Right forelimb (tissue), 1 donor: ENCODE data around the gene SOX15.

Experiments
- DNase-seq: peaks from one replicate; pipeline ENCODE4 v3.0.0-alpha.2; 2018

SOX15 gene

DNA sequence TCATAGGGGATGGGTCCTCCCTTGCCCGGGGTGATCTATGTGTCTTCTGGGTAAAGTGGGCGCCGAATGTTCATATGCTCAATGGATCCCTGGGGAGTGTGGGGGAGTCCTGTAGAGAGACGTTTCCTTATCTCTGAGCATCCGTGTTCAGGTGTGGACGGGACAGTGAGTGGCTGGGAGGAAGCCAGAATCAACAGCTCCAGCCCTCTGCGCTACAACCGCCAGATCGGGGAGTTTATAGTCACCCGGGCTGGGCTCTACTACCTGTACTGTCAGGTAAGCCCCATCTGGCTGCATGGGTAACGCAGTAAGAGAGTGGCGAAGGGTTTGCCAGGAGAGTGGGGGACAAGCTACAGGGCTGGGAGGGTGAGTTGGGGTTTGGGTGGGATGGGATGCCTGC is 33.3 kb downstream of the SOX15 start:
- no peak for DNase-seq

DNA sequence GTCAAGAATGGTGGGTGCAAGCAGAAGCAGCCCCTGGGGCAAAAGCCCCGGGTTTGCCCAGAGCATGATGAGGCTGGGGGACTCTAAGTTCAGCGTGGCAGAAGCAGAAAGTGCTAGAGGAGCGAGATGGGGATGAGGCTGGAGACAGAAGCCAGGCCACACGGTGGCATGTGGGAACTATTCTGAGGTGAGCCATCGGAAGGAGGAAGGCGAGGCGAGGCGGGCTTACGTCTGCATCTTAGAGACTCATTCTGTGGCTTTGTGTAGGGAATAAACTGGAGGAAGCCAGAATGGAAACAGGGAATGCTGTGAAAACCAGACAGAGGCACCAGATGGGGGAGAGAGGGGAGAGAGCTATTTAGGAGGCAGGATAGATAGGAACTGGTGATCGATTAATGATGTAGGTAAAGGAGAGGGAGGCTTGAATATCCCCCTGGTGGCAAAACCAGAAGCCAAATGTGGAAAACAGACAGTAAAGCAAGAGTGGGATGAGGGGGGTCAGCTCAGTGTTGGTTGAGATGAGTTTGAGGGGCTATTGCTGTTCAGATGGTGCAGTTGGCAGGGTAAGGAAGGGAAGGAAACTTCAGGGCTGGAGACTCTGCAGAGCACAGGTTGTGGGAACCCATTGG is 34.5 kb downstream of the SOX15 start:
- no peak for DNase-seq

DNA sequence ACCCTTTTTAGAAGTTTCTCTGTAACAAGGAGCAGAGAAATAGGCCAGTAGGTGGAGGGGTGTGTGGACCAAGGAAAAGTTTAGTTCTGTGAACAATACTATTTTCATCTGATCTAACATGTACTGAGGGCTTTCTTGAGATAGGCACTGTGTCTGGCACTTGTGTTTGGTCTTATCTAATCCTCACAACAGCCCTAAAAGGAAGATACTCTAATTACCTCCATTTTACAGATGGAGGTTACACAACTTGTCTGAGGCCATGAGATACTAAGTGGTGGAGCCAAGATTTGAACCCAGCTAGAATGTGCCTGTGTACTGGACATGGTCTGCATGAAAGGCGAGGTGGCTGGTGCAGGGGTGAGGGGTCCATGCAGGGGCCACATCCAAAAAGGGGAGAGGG is 36.5 kb downstream of the SOX15 start:
- DNase-seq = no peak

GRCh38 chr17:7552621-7553051 is 37.3 kb downstream of the SOX15 start:
- no peak for DNase-seq

- DNase-seq = no peak
Observed at GRCh38 chr17:7551396-7551795, 38.5 kb downstream of the SOX15 start.

DNA sequence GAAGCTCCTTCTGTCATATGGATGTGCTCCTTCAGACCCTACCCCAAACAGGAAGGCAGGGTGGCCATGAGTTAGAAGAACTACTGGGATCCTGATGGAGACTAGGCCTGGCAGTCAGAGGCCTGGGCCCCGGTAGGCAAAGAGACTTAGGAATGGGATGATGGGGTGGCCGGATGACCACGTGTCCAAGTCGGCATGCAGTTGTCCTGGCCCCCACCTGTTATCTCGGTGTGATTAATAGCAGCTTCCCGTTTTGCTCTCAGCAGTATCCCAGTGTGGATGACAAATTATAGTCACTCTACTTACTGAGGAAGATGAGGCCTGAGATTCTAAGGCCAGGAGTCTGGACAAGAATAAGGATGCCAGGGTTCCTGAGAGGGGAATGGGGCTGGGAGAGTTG is 39.5 kb downstream of the SOX15 start:
- no peak for DNase-seq

- no peak for DNase-seq
Observed at GRCh38 chr17:7549401-7550055, 40.4 kb downstream of the SOX15 start.

- DNase-seq = peak; percentile 82
Observed at GRCh38 chr17:7548585-7549400, 41.1 kb downstream of the SOX15 start, which contains the start of gene TNFSF12. TSS of gene TNFSF12 (plus strand) at chr17:7549058. CDS start at chr17:7549154, 96 bp downstream.

DNA sequence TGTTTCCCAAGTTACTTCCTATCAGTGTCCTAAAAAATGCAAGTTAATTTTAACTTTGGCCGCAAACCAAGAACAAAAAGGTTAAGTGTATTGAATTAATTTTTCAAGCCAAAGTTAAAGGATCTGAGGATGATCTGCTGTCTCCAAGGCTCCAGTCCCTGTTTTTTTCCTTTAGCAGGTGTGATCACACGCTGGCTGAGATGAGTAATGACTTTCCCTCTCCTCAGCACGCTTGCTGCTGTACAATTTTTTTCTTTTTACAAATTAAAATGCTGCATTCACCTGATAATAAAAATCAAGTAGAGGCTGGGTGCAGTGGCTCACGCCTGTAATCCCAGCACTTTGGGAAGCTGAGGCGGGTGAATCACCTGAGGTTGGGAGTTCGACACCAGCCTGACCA is 45.0 kb downstream of the SOX15 start:
- DNase-seq = no peak

DNA sequence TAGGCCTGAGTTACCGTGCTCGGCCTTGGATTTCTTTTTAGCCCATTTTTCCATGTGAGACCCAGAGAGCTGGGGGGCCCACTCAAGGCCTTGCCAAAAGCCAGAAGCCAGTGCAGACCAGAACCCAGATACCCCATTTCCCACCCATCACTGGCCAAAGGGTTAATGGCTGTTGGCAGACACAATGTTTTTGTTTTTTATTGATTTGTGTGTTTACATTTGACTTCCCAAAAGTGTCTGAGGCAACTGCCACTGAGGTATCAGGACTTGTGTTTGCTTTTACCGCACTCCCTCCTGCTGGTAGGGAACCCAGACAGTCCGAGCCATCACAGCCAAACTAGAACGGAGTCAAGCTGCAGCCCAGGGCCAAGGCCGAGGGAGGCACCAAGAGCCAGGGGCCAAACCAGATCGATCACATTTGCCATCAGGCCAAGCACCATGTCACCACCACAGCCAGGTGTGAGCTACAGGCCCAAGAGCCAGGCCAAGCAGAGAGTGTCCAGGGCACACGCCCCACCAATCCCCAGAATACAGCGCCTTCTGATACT is 48.7 kb downstream of the SOX15 start:
- DNase-seq = no peak

DNA sequence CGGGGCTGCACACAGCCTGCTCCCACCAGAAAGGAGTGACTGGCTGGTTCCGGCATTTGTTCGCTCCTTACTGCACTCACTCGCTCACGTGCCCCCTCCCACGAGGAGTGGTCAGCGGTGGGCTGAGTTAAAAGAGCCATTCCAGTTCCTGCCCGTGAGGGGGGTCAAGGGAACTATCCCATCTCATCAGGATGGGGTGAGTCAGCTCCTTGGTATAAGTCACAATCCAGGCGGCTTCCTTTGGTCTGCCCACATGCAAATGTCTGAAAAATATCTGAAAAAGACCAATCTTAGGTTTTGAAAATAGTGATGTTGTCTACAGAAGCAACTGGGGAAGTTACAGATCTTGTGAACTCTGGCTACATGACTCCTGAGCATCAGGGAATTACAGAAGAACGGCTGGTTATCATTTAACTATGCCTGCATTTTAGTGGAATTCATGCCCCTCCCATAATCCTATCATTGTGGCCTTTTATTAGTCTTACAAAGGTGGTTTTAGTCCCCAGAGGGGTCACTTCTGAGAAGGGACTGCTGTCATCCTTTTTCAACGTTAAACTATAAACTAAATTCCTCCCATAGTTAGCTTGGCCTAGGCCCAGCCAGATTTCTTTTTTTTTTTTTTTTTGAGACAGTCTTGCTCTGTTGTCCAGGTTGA is 50.9 kb downstream of the SOX15 start:
- DNase-seq = no peak
